Stimulated activated CD8-positive, alpha-beta memory T cell treated with anti-CD3 and anti-CD28 coated beads, Interleukin-4, amount 100 ng/mL, for 4 hours (primary cell): ENCODE data around the gene CHST15.

Source experiments
- DNase-seq, 2 donors: peaks; one replicate each; pipeline ENCODE4 v3.0.0-alpha.2; 2020; ENCODE audit warnings: low read depth in 2 of 2, low spot score in 1 of 2

The CHST15 gene

DNA sequence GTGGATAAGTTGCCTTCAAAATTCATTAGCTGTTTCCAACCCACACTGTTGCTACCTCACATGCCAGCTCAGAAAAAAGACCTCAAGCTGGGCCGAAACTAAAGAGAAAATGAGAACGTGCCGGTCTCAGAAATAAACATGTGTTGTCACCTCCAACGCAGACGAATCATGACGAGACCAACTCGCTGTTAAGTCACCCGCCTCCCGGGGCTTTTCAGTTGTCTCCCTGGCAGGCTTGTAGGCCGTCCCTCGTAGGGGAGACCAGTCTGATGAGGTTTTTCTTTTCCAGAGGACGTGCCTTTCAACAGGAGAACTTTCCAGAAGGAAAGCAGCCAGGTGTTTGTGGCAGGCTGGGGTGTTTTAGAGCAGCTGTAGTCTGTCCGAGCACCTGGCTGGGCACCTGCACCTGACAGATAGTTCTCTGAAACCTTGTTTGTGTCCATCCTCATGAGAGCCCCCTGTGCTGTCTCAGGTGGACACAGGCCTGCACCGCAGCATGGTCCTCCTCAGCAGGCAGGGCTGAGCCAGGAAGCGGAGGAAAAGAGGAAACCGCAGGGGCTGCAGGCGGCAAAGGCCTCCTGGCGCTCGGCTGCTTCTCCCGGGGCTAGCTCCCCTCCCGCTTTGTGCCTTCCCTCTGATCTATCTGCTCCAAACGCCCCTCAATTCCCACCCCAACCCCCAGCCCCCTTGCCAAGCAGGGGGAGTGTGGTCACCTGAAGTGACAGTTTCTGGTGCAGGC is 78.8 kb downstream of the CHST15 start:
- DNase-seq: no peak

DNA sequence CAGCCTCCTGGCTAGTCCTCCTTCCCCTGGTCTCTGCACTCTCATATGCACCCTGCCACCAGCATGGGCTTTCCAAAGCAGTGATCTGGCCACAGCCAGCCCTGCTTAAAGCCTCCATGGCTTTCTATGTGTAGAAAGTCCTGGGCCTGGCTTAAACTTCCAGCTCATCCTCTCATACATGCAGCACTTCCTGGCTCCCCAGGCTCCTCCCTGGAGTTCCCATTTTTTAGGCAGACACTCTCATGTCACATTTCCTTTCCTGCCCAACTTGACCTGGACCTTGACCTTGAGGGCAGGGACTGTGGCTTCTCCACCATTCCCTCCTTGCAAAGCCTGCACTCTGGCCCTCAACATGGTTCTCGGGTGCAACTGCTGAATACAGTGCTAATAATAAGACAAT is 79.5 kb downstream of the CHST15 start:
- DNase-seq: no peak

DNA sequence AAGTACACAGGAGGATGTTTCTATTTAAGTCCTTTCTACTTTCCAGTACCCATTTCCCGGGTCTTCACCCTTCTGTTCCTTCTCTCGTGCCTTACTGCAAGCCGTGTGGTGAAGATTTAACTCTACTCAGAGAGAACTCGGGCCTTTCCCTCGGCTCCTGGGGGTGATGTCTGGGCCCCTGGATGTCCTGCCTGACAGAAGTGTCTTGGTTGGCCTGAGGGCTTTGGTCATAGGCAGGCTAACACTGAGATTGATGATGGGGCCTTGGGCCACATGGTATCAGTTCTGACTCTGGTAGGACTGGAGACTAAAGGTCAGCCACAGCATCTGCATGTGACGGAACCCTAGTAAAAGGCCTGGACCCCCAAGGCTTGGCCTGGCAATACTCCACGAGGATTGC is 80.4 kb downstream of the CHST15 start:
- no peak for DNase-seq

DNA sequence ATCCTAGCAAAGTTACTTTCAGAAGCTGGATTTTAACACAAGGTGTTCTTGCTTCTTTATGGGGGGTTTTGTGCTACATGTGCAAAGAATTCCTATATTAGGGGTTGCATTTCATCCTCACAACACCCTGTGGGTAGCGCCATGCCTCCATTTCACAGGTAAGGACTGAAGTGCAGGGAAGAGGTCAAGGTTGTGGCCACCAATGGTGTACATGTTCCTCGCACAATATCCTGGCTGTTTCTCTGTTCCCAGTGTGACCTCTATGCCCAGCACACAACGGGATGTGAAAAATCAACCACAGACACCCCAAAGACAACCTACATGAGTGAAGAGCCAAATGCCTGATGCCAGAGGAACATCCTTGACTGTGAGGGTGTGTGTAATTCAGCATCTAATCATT is 80.8 kb downstream of the CHST15 start:
- DNase-seq: no peak

DNA sequence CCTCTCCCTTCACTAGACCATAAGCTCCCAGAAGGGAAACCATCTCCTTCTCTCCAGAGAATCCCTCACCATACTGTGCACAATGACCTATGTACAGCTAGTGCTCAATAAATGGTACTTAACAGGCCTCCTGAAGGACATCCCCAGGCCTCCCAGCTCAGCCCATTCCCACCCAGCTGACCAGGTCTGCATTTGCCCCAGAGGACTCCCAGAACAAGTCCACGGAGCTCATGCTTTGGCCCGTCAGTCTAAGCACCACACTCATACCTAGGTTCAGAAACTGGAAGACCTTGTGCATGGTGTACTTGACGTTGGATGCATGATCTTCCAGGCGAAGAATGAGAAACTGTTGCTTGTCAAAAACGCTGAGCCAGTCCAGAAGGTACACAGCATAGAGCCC is 81.3 kb downstream of the CHST15 start:
- no peak for DNase-seq

DNA sequence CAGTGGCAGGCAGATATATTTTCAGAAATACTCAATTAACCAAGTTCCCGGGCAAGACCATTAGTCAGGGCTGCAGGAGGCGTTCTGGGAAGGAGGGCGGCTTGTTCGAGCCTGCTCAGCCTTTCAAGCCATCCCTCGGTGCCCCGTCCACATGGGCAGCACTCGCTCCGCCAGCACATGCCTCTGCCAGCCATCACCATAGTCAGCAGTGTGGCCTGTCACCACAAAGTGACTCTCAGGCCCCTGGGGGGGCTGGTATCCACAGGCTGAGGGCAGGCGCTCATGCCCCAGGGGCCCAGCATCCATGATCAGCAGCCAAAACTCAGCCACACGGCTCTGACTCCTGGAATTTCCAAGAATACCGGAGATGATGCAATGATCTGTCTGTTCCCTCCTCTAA is 81.9 kb downstream of the CHST15 start:
- no peak for DNase-seq

DNA sequence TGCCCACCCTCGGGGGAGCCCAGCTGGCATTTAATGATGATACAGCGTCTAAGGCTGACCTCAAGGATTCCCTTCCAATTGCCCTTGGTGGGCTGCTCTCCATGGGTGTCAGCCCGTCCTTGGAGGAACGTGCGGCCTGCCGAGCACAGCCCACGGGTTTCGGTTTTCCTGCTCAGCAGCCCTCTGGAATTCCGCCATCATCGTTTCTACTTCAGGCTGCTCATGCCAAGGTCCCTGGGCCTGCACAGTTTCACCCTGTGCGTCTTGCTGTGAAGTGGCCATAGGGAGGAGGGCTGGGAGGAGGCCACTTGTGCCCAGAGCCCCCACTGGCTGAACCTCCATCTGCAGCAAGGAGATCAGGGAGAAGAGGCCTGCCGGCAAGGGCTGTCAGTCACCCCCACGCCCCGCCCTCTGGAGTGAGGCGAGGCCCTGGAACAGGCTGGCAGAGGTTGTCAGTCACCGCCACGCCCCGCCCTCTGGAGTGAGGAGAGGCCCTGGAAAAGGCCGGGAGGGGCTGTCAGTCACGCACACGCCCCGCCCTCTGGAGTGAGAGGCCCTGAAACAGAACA is 82.8 kb downstream of the CHST15 start:
- no peak for DNase-seq

DNA sequence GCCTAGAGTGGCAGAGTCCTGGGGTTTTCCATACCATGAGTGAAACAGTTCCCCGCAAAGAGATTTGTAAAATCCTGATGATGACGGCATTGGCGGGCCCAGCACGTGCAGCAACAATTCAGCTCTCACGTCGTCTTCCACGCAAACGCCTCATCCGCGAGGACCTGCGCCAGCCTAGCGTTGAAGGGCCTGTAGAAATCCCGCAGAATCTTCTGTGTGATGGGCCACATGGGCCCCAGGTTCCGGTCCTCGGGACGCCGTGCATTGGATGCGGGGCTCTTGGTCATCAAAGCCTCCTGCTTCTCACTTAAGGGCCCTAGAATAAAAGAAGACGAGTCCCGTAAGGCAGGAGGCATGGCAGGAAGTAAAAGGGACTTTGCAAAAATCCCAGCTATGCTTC is 83.4 kb downstream of the CHST15 start:
- DNase-seq: no peak

DNA sequence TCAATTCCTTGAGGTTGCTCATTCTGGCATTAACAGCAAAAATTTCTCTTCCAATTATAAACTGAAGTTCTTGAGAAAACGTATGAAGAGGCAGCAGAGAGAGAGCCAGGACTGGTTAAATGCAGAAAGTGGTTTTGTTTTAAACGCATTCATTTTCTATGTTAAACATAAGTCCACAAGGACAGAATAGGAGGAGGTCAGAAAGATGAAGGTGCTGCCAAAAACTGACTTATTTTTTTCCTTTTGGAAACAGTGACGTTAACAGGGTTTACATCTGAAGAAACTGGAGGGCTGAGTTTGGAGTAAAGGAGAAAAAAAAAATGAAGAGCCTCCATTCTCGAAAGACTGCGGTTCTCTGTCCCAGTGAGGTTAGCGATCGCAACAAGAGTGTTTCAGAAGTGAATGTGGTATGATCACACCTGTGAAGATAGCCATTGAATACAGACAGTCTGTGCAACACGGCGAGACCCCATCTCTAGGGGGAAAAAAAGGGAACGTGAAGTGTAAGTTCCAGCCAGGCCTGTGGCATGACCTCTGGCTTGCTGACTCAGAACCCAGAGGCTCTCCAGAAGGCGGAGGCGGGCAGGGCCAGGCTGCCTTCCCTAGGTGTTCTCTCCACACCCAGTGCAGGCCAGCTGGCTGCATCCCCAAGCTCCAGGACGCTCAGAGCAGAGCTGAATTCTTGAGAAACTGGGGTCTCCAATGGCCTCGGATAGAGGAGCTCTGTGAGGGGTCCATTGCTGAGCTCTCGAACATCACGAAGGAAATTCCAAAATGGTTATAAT is 84.0 kb downstream of the CHST15 start:
- DNase-seq: no peak

DNA sequence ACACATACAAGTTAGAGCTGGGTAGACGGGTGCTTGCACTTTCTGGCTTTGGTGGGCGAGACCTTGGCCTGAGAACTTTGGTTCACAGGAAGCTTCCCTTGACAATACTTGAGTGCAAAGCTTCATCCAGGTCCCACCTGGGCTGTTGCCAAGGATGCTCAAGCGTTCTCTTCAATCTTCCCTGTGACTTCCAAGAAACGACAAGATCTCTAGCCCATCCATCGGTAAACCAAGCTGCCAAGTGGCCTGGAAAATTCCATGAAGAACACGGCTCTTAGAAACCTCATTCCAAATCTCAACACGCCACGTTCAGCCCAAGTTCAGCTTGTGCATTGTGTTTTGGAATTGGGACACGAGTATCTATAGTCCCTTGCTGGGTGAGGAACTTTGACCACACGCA is 84.7 kb downstream of the CHST15 start:
- DNase-seq: no peak

DNA sequence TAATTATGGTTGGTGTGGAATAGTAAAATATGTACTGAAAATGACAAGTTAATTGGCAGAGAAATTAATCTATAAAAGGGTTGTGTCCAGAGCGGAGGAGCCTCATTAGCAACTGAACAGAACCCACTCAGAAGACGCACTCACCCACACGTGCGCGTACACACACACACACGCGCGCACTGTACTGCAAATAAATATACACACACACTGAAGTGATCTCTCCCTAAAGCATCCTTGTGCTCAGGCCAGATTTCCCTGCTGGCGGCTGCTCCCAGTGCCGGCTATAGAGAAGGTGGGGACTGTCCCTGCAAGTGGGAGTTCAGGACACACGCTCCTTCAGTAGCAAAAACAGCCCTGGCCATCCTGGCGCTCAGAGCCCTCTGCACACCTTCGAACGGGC is 85.2 kb downstream of the CHST15 start:
- DNase-seq: no peak

DNA sequence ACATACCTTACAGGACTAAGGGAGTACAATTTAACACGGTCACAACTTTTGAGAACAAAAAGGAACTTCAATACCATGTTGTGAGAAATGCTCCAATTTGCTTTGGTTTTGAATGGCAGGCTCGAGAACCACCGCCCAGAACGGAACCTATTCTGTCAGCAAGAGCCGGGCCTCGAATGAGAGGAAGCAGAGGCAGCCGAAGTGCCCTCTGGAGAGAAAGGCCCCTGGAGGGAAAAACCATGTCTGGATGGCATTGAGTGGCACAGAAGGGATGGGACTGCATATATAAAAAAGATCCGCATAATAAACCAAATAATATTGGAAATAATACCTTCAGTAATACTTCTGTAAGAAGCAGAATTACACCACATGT is 85.6 kb downstream of the CHST15 start:
- no peak for DNase-seq

DNA sequence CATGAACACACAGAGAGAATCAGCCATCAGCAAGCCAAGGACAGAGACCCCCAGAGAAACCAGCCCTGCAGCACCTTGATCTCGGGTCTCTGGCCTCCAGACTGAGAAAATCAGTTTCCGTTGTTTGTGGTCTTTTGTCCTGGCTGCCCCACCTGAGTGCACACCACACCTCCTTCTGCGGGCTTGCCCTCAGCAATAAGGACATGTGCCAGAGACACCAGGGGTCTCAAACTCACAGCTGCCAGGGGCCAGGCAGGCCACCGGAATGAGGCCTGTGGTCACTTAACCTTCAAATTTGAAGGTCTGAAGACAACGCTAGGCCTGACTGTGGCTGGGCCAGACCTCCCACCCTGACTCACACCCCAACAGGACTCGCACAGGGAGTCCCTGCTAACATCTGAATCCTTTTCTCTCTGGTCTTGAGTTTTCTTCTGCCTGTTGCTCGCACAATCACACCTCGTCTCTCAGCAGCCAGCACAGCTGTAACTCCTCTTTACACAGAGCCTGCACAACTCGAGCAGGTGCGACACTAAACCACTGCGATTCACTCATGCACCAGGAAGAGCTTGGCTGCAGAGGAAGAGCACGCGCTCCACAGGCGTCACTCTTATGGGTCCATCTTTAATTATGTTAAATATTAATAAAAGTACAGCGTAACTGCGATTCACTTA is 86.2 kb downstream of the CHST15 start:
- DNase-seq: no peak

DNA sequence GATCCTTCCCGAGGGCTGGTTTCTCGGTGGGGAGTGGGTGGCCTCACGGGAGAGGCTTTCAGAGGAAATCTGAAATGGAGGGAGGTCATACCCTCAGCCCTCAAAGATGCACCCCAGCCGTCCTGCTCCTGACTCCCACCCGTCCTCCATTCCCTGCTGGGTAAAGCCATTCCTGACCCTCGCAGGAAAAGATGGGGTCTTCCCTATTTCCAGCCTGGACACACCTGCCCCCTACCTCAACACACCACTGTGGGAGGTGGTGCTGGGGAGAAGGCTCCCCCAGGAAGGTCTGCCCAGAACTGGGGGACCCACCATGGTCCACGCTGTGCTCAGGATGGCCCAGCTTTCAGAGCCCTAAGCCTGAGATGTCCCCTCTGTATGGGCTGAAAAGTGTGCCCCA is 86.9 kb downstream of the CHST15 start:
- no peak for DNase-seq

DNA sequence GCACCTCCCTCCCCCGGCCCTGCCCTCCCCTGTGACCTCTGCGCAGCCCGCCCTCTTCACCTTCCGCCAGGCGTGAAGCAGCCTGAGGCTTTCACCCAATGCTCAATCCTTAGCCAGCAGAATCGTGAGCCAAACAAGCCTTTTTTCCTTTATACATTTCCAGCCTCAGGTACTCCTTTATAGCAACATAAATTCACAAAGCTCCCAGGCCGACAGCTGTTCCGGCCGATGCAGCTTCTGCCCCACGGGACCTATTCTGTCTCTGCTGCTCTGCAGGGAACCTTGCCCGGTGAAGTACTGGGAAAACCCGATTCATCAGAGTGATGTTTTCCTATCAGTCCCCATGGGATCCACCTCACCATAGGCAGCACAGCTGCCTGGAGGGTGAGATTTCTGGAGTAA is 87.4 kb downstream of the CHST15 start:
- DNase-seq: no peak

DNA sequence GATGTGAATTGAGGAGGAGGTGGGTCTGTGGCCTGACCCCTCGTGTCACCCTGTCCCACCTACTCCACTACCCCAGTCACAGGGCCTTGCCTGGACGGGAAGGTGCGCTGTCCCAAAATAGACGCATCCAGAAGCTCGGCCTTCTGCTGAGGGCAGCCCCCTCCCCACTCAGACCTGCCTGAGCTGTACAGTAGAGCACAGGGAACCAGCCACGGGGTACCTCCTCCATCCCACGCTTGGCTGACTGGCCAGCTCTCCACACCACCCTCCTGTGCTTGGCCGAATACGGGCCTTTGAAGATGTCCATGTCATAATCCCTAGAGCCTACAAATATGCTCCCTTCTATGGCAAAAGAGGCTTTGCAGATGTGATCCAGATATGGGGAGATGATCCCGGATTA is 88.3 kb downstream of the CHST15 start:
- no peak for DNase-seq

DNA sequence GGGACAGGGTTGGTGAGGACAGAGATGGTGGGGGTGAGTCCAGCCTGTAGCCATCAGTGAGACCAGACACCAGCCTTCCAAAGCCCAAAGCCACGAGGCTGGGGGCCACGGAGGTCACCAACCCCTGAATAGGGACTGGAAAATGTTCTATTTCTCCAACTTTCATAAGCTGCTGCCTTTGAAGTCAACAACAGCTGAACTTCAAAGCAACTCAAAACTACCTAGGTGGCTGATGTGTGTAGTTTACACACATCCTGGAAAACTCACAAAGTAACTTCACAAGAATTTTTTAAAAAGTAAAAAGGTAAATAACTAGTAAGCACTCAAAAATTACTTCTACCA is 88.8 kb downstream of the CHST15 start:
- DNase-seq: no peak

DNA sequence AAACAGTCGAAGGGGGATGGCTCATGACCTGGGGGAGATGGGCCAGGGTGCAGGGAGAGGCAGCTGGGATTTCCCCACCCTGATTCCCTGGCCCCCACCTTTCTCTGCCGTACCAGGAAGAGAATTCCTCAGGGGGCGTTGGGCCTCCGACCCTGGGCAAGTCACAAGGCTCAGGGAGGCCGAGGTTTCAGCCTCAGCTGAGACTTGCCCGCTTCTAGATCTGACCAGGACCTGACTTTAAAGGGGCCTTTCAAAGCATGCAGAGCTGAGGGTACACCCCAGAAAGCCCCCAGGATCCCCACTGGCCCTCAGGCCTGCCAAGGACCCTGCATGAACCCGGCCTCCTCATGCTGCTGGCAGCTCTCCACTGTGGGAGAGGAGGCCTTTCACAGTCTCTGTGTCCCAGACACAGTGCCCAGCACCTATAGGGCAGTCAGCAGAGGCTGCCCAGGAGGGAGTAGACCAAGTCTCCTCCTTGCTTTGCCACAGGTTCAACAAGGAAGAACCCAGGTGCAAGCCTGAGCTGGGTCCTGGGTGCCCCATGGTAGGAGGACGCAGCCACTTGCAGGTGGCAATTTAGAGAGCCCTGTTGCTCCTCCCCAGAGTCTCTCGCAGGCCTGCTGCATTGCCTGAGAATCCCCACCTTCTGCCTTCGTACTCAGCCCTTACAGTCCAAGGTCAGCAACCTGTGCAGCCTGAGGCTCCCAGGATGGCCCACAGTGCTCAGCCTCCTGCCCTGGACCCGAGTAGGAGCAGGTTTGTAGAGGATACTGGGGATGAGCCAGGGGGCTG is 89.3 kb downstream of the CHST15 start:
- DNase-seq: no peak

DNA sequence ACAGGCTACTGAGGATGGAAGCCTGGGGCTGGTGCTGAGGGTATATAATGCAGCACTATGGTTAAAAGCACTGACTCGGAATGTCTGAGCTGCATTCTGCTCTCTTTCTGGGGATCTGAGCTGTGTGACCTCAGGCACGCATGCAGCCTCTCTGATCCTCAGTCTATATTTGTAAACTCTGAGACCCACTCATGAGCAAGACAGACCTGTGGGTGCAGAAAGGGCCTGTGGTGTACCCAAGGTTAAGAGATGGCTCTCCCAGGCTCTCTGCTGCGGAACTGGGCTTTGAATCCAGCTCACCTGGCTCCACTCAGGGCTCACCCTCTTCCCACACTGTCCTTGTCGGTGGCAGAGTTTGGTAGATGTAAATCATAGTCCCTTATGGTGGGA is 89.9 kb downstream of the CHST15 start:
- no peak for DNase-seq

DNA sequence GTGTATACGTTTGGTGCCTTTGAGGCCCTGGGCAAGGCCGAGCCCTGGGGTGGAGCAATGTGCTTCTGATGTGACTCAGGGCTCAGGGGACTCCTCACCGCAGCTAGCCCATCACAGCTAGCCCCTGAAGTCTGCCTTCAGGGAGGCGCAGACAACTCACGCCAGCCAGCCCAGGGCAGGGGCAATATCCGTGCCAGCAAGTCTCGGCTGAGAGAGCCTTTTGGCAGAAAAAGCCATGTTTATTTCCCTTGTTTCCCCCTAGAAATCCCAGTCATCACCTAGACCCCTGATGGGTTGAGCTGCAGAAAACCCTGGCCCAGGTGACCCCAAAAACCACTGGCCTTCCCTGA is 90.4 kb downstream of the CHST15 start:
- no peak for DNase-seq

DNA sequence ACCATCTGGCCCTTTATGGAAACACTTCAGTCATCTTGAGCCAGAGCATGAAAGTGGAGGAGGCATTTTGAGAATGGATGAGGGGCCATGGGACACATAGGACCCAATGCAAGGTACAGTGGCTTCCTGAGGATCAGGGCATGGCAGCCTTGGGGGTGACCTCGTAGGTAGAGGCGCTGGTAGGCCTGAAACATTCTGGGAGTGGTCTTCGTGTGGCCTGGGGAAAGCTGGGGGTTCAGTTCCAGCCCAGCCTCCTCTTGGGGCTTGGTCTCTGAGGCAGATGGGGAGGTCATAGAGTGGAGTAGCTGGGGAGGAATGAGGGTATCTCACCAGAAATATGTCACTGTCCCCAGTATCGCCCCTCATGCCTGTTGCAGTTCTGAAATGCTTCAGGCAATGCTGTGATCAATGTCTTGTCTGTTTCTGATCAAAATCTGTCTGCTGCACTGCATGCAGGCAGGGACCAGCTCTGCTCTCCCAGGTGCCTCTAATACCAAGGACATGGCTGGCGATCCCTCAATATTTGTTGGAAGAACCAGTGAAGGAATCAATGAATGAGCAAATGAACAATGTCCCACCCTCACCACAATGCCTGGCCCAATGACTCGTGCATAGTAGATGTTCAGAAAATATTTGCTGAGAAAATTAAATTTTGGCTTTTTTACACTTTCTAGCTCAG is 90.9 kb downstream of the CHST15 start:
- no peak for DNase-seq
